ENCODE results near the gene ANKRD11.

GRCh38 chr16:89489898-89490438, 393 bp downstream of the ANKRD11 start:
- no peak for TF ChIP-seq CTCF (IDR thresholded peaks at IDR 0.05; ENCODE audit: low read length)
- TF ChIP-seq EZH2 (optimal IDR thresholded peaks at IDR 0.05; ENCODE audit: low read depth, low read length): no peak
- no peak for TF ChIP-seq EZH2phosphoT487 (IDR thresholded peaks at IDR 0.05; ENCODE audit: low read length)

Data from MM.1S (cell line).